IMR-90 (cell line): ENCODE measurements around the gene CETP. TPM values are rescaled to one million over a fixed set of nuclear protein-coding genes. Genes with fewer than 3 reads are reported as not detected.

Source experiments
- ATAC-seq: fragments of 200-7000 bp; cut with Tn5 transposase; 2 replicates; pipeline ENCODE4 v1.9.1; 2020; ENCODE audit warnings: low read depth, mild to moderate bottlenecking, moderate library complexity
- BruUV-seq: library from RNA; stranded (reverse); fragments of 400-500 nt; replicated peaks from 2 replicates; lab custom pipeline; 2021; lab: Mats Ljungman, UMichigan
- CTCF ChIA-PET: fragments of 300-600 bp; formaldehyde crosslinking; extraction: SDS; loops from one replicate; lab custom pipeline; 2021; ENCODE audit warnings: antibody characterized with exemption; lab: Yijun Ruan, JAX
- POLR2A ChIA-PET: fragments of 300-600 bp; sonication (Branson Sonifier 250); formaldehyde crosslinking; loops from one replicate; lab custom pipeline; 2022; ENCODE audit warnings: antibody characterized with exemption; ENCODE audit not compliant: unreplicated experiment; lab: Charles Lee
- DNase-seq: peaks from one replicate; pipeline ENCODE4 v3.0.0; 2013
- H2AFZ ChIP-seq: replicated peaks from 2 replicates; pipeline ENCODE3; 2013; ENCODE audit warnings: low read length, mild to moderate bottlenecking; ENCODE audit not compliant: poor library complexity
- H2AK5ac ChIP-seq: 2 replicates; pipeline ENCODE4 v1.6.1; 2013; ENCODE audit warnings: low read depth, low read length, inconsistent platforms
- H2AK9ac ChIP-seq: replicated peaks from 2 replicates; pipeline ENCODE3; 2013; ENCODE audit warnings: mild to moderate bottlenecking, low read depth, low read length, moderate library complexity; ENCODE audit not compliant: poor library complexity
- H2BK120ac ChIP-seq: 2 replicates; pipeline ENCODE4 v1.6.1; 2013; ENCODE audit warnings: low read depth, low read length, inconsistent platforms
- H2BK15ac ChIP-seq: 3 replicates; pipeline ENCODE4 v1.6.1; 2013; ENCODE audit warnings: low read depth, low read length, inconsistent platforms
- H2BK20ac ChIP-seq: 2 replicates; pipeline ENCODE4 v1.6.1; 2013; ENCODE audit warnings: low read depth, mild to moderate bottlenecking, inconsistent platforms, low read length, moderate library complexity
- H2BK5ac ChIP-seq: 2 replicates; pipeline ENCODE4 v1.6.1; 2013; ENCODE audit warnings: mild to moderate bottlenecking, low read depth, low read length, inconsistent platforms; ENCODE audit not compliant: poor library complexity, severe bottlenecking
- H3K14ac ChIP-seq: replicated peaks from 2 replicates; pipeline ENCODE4 v1.6.1; 2013; ENCODE audit warnings: low read depth, low read length, inconsistent platforms
- H3K18ac ChIP-seq: 2 replicates; pipeline ENCODE4 v1.6.1; 2013; ENCODE audit warnings: low read depth, low read length, control low read depth
- H3K23ac ChIP-seq: 2 replicates; pipeline ENCODE4 v1.6.1; 2013; ENCODE audit warnings: low read depth, low read length, inconsistent platforms
- H3K27ac ChIP-seq: 2 replicates; pipeline ENCODE4 v1.5.1; 2013; ENCODE audit warnings: mild to moderate bottlenecking, control low read depth, low read length; ENCODE audit not compliant: insufficient read depth
- H3K27me3 ChIP-seq: 2 replicates; pipeline ENCODE4 v1.6.1; 2013; ENCODE audit warnings: low read length; ENCODE audit not compliant: control insufficient read depth, insufficient read depth
- H3K36me3 ChIP-seq: 2 replicates; pipeline ENCODE4 v1.6.1; 2013; ENCODE audit warnings: low read length, mixed read lengths; ENCODE audit not compliant: control insufficient read depth, insufficient read depth
- H3K4ac ChIP-seq: 2 replicates; pipeline ENCODE4 v1.6.1; 2013; ENCODE audit warnings: low read depth, low read length, inconsistent platforms
- H3K4me1 ChIP-seq: 2 replicates; pipeline ENCODE4 v1.6.1; 2013; ENCODE audit warnings: low read length, mixed read lengths; ENCODE audit not compliant: control insufficient read depth, insufficient read depth
- H3K4me2 ChIP-seq: 2 replicates; pipeline ENCODE4 v1.6.1; 2013; ENCODE audit warnings: low read depth, mild to moderate bottlenecking, control low read depth, low read length, moderate library complexity
- H3K4me3 ChIP-seq: 2 replicates; pipeline ENCODE4 v1.5.1; 2013; ENCODE audit warnings: low read depth, mild to moderate bottlenecking, control low read depth, low read length, moderate library complexity; ENCODE audit not compliant: insufficient read depth
- H3K56ac ChIP-seq: 2 replicates; pipeline ENCODE4 v1.6.1; 2013; ENCODE audit warnings: low read length, inconsistent platforms; ENCODE audit not compliant: insufficient read depth; ENCODE audit errors: extremely low read depth
- H3K79me1 ChIP-seq, 2 experiments: 2 replicates each; pipeline ENCODE4 v1.6.1; 2013; ENCODE audit warnings: low read length in 2 of 2, inconsistent platforms in 1 of 2, low read depth in 1 of 2
- H3K9ac ChIP-seq: 2 replicates; pipeline ENCODE4 v1.6.1; 2013; ENCODE audit warnings: low read depth, low read length, control low read depth
- H3K9me1 ChIP-seq: 2 replicates; pipeline ENCODE4 v1.6.1; 2013; ENCODE audit warnings: low read length, inconsistent platforms; ENCODE audit not compliant: insufficient read depth
- H3K9me3 ChIP-seq: 2 replicates; pipeline ENCODE4 v1.6.1; 2013; ENCODE audit warnings: low read length; ENCODE audit not compliant: control insufficient read depth, insufficient read depth
- H4K20me1 ChIP-seq: 2 replicates; pipeline ENCODE4 v1.6.1; 2013; ENCODE audit warnings: low read length, inconsistent platforms; ENCODE audit not compliant: insufficient read depth
- H4K5ac ChIP-seq: 2 replicates; pipeline ENCODE4 v1.6.1; 2013; ENCODE audit warnings: mild to moderate bottlenecking, low read depth, low read length, control low read depth
- H4K8ac ChIP-seq, 2 experiments: 2 replicates each; pipeline ENCODE4 v1.6.1; 2013; ENCODE audit warnings: low read depth in 2 of 2, low read length in 2 of 2, control low read depth in 1 of 2, inconsistent platforms in 1 of 2
- H4K91ac ChIP-seq: 2 replicates; pipeline ENCODE4 v1.6.1; 2013; ENCODE audit warnings: low read depth, low read length, inconsistent platforms; ENCODE audit not compliant: insufficient read depth
- BHLHE40 ChIP-seq: fragments of 150-350 bp; IDR thresholded peaks from 2 replicates; pipeline ENCODE4 v1.6.1; 2016; ENCODE audit warnings: mild to moderate bottlenecking, low read depth, low read length
- CEBPB ChIP-seq: IDR thresholded peaks from 2 replicates; pipeline ENCODE4 v1.6.1; 2012; ENCODE audit warnings: low read depth, low read length, improper control_type of control experiment
- MAFK ChIP-seq: IDR thresholded peaks from 2 replicates; pipeline ENCODE4 v1.6.1; 2012; ENCODE audit warnings: low read depth, low read length, improper control_type of control experiment
- MAZ ChIP-seq: IDR thresholded peaks from 2 replicates; pipeline ENCODE4 v1.6.1; 2012; ENCODE audit warnings: low read depth, mild to moderate bottlenecking, low read length, improper control_type of control experiment, moderate library complexity, borderline replicate concordance
- MXI1 ChIP-seq: IDR thresholded peaks from 2 replicates; pipeline ENCODE4 v1.6.1; 2012; ENCODE audit warnings: low read depth, mild to moderate bottlenecking, low read length, moderate library complexity, borderline replicate concordance
- POLR2A ChIP-seq: IDR thresholded peaks from 2 replicates; pipeline ENCODE4 v1.6.1; 2012; ENCODE audit warnings: mild to moderate bottlenecking, low read depth, low read length
- RFX5 ChIP-seq: IDR thresholded peaks from 2 replicates; pipeline ENCODE4 v1.8.0; 2012; ENCODE audit warnings: low read depth, mild to moderate bottlenecking, low read length, moderate library complexity
- WGBS, 2 experiments: methylation state at CpG; one replicate each; pipeline versions ENCODE4 v1.1.5 to v1.1.7; 2013; ENCODE audit warnings: missing lambda C conversion rate in 2 of 2; ENCODE audit not compliant: insufficient read length in 1 of 2; ENCODE audit errors: extremely low coverage in 2 of 2; 5-methylcytosine and 5-hydroxymethylcytosine counted together
- dilution Hi-C: fragments of 300-500 bp; cut with HindIII; formaldehyde crosslinking; loops from one replicate; pipeline ENCODE4 v1.14.3; 2018; ENCODE audit warnings: low sequenced_read_pairs; ENCODE audit not compliant: unreplicated experiment
- in situ Hi-C: fragments of 300-500 bp; cut with MboI; formaldehyde crosslinking; loops from 3 replicates; pipeline ENCODE4 v1.14.3; 2019; ENCODE audit warnings: low sequenced_read_pairs, inconsistent platforms, mixed read lengths
- intact Hi-C: fragments of 100-400 bp; cut with micrococcal nuclease; formaldehyde crosslinking; loops from 2 replicates; pipeline ENCODE4 v1.10.0; 2022
- polyA plus RNA-seq, 3 experiments: library from polyadenylated mRNA; depleted of rRNA; stranded (reverse); fragments of >200 nt; gene quantifications; 2 replicates each; pipeline ENCODE4 v1.2.3, GENCODE V29; 2012; ENCODE audit warnings: low replicate concordance in 1 of 3
- total RNA-seq: library from RNA; depleted of rRNA; stranded (reverse); fragments of >200 nt; gene quantifications from 2 replicates; pipeline ENCODE4 v1.2.3, GENCODE V29; 2012
- TF ChIP-seq, protein P1 (sequence below): fragments of 150-350 bp; IDR thresholded peaks from 2 replicates; pipeline ENCODE4 v1.6.1; 2017; ENCODE audit warnings: mild to moderate bottlenecking, antibody characterized with exemption, low read length, low read depth

CETP gene
- total and polyA plus RNA-seq, 2 of the 4 experiments (the other 2 are of a cell fraction), result not detected

- Histone ChIP-seq H2AK5ac (peak overlapping the region; percentile 99), H2BK20ac (peak overlapping the region; percentile 98), H2BK15ac (peak overlapping the region; percentile 92; the same call in 2 of the 3 replicates), H2AFZ (no peak overlapping the region), H3K4me2 (no peak overlapping the region), H3K56ac (no peak overlapping the region), H3K9me3 (no peaks in the 10 kb centered on the region), H3K4me1 (peaks cover 20% of the 10 kb centered on the region), H3K36me3 (no peaks in the 10 kb centered on the region), H3K4me3 (no peak overlapping the region), H3K27ac (no peak overlapping the region), H4K8ac (peak overlapping the region; percentile 93 to 99; a peak in 3 of 4 replicates), H3K27me3 (no peaks in the 10 kb centered on the region), H3K23ac (0 out of 2 replicates have a peak overlapping the region, but pooled peaks have one; percentile 59), H2AK9ac (peak overlapping the region; percentile 91), H3K79me1 (peaks cover 34 to 81% of the 10 kb centered on the region in 2 experiments), H3K9me1 (peaks cover 17% of the 10 kb centered on the region), H2BK5ac (peak overlapping the region; percentile 99), H3K4ac (peak overlapping the region; percentile 99; the same call in 1 of the 2 replicates), H2BK120ac (peak overlapping the region; percentile 98), H3K18ac (no peak overlapping the region), H3K14ac (peak overlapping the region; percentile 98; the same call in 1 of the 2 replicates), H3K9ac (no peak overlapping the region), H4K5ac (peak overlapping the region; percentile 70; the same call in 1 of the 2 replicates), H4K20me1 (no peaks in the 10 kb centered on the region), H4K91ac (peak overlapping the region; percentile 99)
- in situ Hi-C loops (no loop called here), intact Hi-C loops (no loop called here), dilution Hi-C loops (no loop called here)
- ChIA-PET CTCF (no interaction called here), POLR2A (no interaction called here)
- TF ChIP-seq MAFK (no peak), CEBPB (no peak), MXI1 (no peak), MAZ (no peak), RFX5 (no peak), POLR2A (no peak), BHLHE40 (no peak)
- TF ChIP-seq, protein P1, sequence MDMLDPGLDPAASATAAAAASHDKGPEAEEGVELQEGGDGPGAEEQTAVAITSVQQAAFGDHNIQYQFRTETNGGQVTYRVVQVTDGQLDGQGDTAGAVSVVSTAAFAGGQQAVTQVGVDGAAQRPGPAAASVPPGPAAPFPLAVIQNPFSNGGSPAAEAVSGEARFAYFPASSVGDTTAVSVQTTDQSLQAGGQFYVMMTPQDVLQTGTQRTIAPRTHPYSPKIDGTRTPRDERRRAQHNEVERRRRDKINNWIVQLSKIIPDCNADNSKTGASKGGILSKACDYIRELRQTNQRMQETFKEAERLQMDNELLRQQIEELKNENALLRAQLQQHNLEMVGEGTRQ, result no peak
- no TSS peak for BruUV-seq
- DNase-seq (no peak), ATAC-seq (no peak)
- WGBS, 2 experiments, result 87% methylated on average over 4 of the region's 6 CpGs; no CpG with 5 or more reads in 1 of the 2 experiments
Measured at GRCh38 chr16:56998861-56999260, 37.1 kb downstream of the CETP start.
